H1 (cell line): ENCODE measurements around the gene NRTN. TPM values are rescaled to one million over a fixed set of nuclear protein-coding genes. Genes with fewer than 3 reads are reported as not detected.

ENCODE experiments used
- CTCF ChIA-PET: fragments of 300-600 bp; sonication (Branson Sonifier 250); formaldehyde crosslinking; loops from one replicate; lab custom pipeline; 2021; ENCODE audit not compliant: partially characterized antibody; lab: Charles Lee
- POLR2A ChIA-PET: fragments of 300-600 bp; sonication (Branson Sonifier 250); formaldehyde crosslinking; loops from one replicate; lab custom pipeline; 2021; ENCODE audit warnings: inconsistent platforms; ENCODE audit not compliant: partially characterized antibody; lab: Charles Lee
- DNase-seq, 2 experiments: peaks; one replicate each; pipeline versions ENCODE4 v3.0.0 to v3.0.0-alpha.2; 2010 to 2022; ENCODE audit warnings: low spot score in 2 of 2, low read depth in 1 of 2, mixed read lengths in 1 of 2
- FAIRE-seq: peaks from 2 replicates; lab custom pipeline; 2011; peaks lifted over from hg19 to GRCh38; lab: Jason Lieb, UNC
- H2AFZ ChIP-seq: 2 replicates; pipeline ENCODE4 v1.8.1; 2012; ENCODE audit warnings: low read length, inconsistent platforms
- H2AK5ac ChIP-seq: 2 replicates; pipeline ENCODE4 v1.6.1; 2013; ENCODE audit warnings: low read depth, low read length
- H2BK120ac ChIP-seq: replicated peaks from 2 replicates; pipeline ENCODE3; 2013; ENCODE audit warnings: low read depth, low read length, inconsistent platforms
- H2BK12ac ChIP-seq: 2 replicates; pipeline ENCODE4 v1.6.1; 2013; ENCODE audit warnings: low read depth, low read length
- H2BK15ac ChIP-seq: 2 replicates; pipeline ENCODE4 v1.6.1; 2013; ENCODE audit warnings: low read length
- H2BK20ac ChIP-seq: 2 replicates; pipeline ENCODE4 v1.6.1; 2013; ENCODE audit warnings: low read length
- H2BK5ac ChIP-seq: 2 replicates; pipeline ENCODE4 v1.6.1; 2013; ENCODE audit warnings: low read depth, low read length
- H3K14ac ChIP-seq: 2 replicates; pipeline ENCODE4 v1.6.1; 2013; ENCODE audit warnings: inconsistent platforms; ENCODE audit not compliant: insufficient read length
- H3K18ac ChIP-seq: 2 replicates; pipeline ENCODE4 v1.6.1; 2013; ENCODE audit warnings: low read length; ENCODE audit errors: extremely low read depth
- H3K23ac ChIP-seq: 2 replicates; pipeline ENCODE4 v1.6.1; 2013; ENCODE audit warnings: inconsistent platforms; ENCODE audit not compliant: insufficient read length
- H3K23me2 ChIP-seq: 2 replicates; pipeline ENCODE4 v1.6.1; 2013; ENCODE audit warnings: low read depth, low read length
- H3K27ac ChIP-seq: 2 replicates; pipeline ENCODE4 v1.6.1; 2011; ENCODE audit warnings: low read depth, low read length, inconsistent platforms
- H3K27me3 ChIP-seq, 4 experiments: replicated peaks in 1 of 4; 1 replicate in 1 of 4; 2 replicates in 3 of 4; pipeline versions ENCODE4 v1.6.1 to v1.8.1; 2011 to 2013; ENCODE audit warnings: low read length in 3 of 4, mild to moderate bottlenecking in 3 of 4, inconsistent platforms in 2 of 4, mixed read lengths in 2 of 4, moderate library complexity in 1 of 4; ENCODE audit not compliant: control insufficient read depth in 3 of 4, insufficient read depth in 3 of 4; ENCODE audit errors: extremely low read depth in 1 of 4
- H3K36me3 ChIP-seq, 4 experiments: 2 replicates each; pipeline versions ENCODE4 v1.6.1 to v1.8.1; 2011 to 2013; ENCODE audit warnings: mild to moderate bottlenecking in 4 of 4, low read length in 3 of 4, moderate library complexity in 2 of 4, control low read depth in 1 of 4, inconsistent platforms in 1 of 4; ENCODE audit not compliant: insufficient read depth in 4 of 4, control insufficient read depth in 2 of 4
- H3K4ac ChIP-seq: replicated peaks from 2 replicates; pipeline ENCODE3; 2013; ENCODE audit warnings: low read length, low read depth, mixed read lengths, inconsistent platforms; ENCODE audit not compliant: insufficient read length
- H3K4me1 ChIP-seq, 4 experiments: replicated peaks in 1 of 4; 1 replicate in 1 of 4; 2 replicates in 3 of 4; pipeline versions ENCODE4 v1.6.1 to v1.8.1; 2011 to 2013; ENCODE audit warnings: low read length in 3 of 4, inconsistent platforms in 2 of 4, mixed read lengths in 1 of 4; ENCODE audit not compliant: insufficient read depth in 4 of 4, control insufficient read depth in 3 of 4
- H3K4me2 ChIP-seq, 2 experiments: 2 replicates each; pipeline versions ENCODE4 v1.6.1 to v1.8.1; 2011 to 2013; ENCODE audit warnings: low read depth in 2 of 2, low read length in 2 of 2, control low read depth in 1 of 2, inconsistent platforms in 1 of 2, mild to moderate bottlenecking in 1 of 2; ENCODE audit not compliant: insufficient read depth in 1 of 2
- H3K4me3 ChIP-seq, 4 experiments: fragments of 200-600, 300-600 bp in 1 of 4; sonication (generic), shearing (Covaris generic), sonication (Bioruptor Twin) in 1 of 4; 2 replicates each; pipeline versions ENCODE4 v1.5.1 to v1.8.1; 2011 to 2016; ENCODE audit warnings: low read length in 4 of 4, low read depth in 3 of 4, control low read depth in 2 of 4, inconsistent platforms in 2 of 4, mild to moderate bottlenecking in 2 of 4, mixed read lengths in 1 of 4, moderate library complexity in 1 of 4; ENCODE audit not compliant: insufficient read depth in 2 of 4; ENCODE audit errors: extremely low read depth in 1 of 4
- H3K56ac ChIP-seq: replicated peaks from 2 replicates; pipeline ENCODE3; 2013; ENCODE audit warnings: low read depth, mild to moderate bottlenecking, mixed read lengths, low read length, inconsistent platforms; ENCODE audit not compliant: insufficient read length
- H3K79me1 ChIP-seq: 2 replicates; pipeline ENCODE4 v1.6.1; 2013; ENCODE audit warnings: low read depth, low read length, control low read depth
- H3K79me2 ChIP-seq, 2 experiments: 2 replicates each; pipeline versions ENCODE4 v1.6.1 to v1.8.1; 2012 to 2013; ENCODE audit warnings: low read length in 2 of 2, mild to moderate bottlenecking in 2 of 2, inconsistent platforms in 1 of 2; ENCODE audit not compliant: insufficient read depth in 2 of 2, control insufficient read depth in 1 of 2
- H3K9ac ChIP-seq, 4 experiments: replicated peaks in 1 of 4; 1 replicate in 1 of 4; 2 replicates in 3 of 4; pipeline versions ENCODE4 v1.6.1 to v1.8.1; 2011 to 2013; ENCODE audit warnings: low read depth in 3 of 4, low read length in 3 of 4, control low read depth in 2 of 4, mild to moderate bottlenecking in 2 of 4, moderate library complexity in 2 of 4, inconsistent platforms in 1 of 4; ENCODE audit errors: extremely low read depth in 1 of 4
- H3K9me3 ChIP-seq, 2 experiments: 2 replicates each; pipeline versions ENCODE4 v1.6.1 to v1.8.1; 2012 to 2013; ENCODE audit warnings: mild to moderate bottlenecking in 2 of 2, moderate library complexity in 2 of 2, control low read depth in 1 of 2, inconsistent platforms in 1 of 2, low read depth in 1 of 2, low read length in 1 of 2, mixed read lengths in 1 of 2; ENCODE audit not compliant: insufficient read depth in 2 of 2
- H4K20me1 ChIP-seq, 2 experiments: replicated peaks in 1 of 2; 2 replicates each; pipeline versions ENCODE3 to v1.8.1; 2011 to 2013; ENCODE audit warnings: inconsistent platforms in 2 of 2, low read length in 2 of 2, mild to moderate bottlenecking in 1 of 2; ENCODE audit not compliant: insufficient read depth in 2 of 2, control insufficient read depth in 1 of 2
- H4K5ac ChIP-seq: 2 replicates; pipeline ENCODE4 v1.6.1; 2013; ENCODE audit warnings: low read length, low read depth, mixed read lengths, inconsistent platforms; ENCODE audit not compliant: insufficient read length
- H4K8ac ChIP-seq: 2 replicates; pipeline ENCODE4 v1.8.0; 2013; ENCODE audit warnings: mild to moderate bottlenecking, moderate library complexity, low read length, inconsistent platforms; ENCODE audit not compliant: insufficient read depth; ENCODE audit errors: extremely low read depth
- H4K91ac ChIP-seq: replicated peaks from 2 replicates; pipeline ENCODE3; 2013; ENCODE audit warnings: low read length, mixed read lengths, inconsistent platforms; ENCODE audit not compliant: insufficient read length
- CEBPB ChIP-seq: IDR thresholded peaks from 2 replicates; pipeline ENCODE4 v1.6.1; 2012; ENCODE audit warnings: low read depth, low read length
- TEAD4 ChIP-seq: IDR thresholded peaks from 2 replicates; pipeline ENCODE4 v1.6.1; 2012; ENCODE audit warnings: low read depth, low read length, inconsistent platforms, mixed read lengths
- WGBS, 2 experiments: shearing (Covaris generic) in 1 of 2; methylation state at CpG; one replicate each; pipeline versions ENCODE4 v1.1.6 to v1.1.7; 2013 to 2015; ENCODE audit warnings: low lambda C conversion rate in 2 of 2, mixed read lengths in 2 of 2, inconsistent platforms in 1 of 2, low coverage in 1 of 2, missing lambda C conversion rate in 1 of 2; ENCODE audit not compliant: insufficient replicate concordance in 2 of 2, insufficient coverage in 1 of 2, insufficient read length in 1 of 2; ENCODE audit errors: extremely low coverage in 1 of 2, missing lambda C conversion rate in 1 of 2; 5-methylcytosine and 5-hydroxymethylcytosine counted together
- polyA plus RNA-seq, 7 experiments: library from polyadenylated mRNA; depleted of rRNA in 3 of 7; stranded (reverse) in 5 of 7; unstranded in 2 of 7; fragments of >200 nt in 5 of 7; fragments of 200-250 nt in 2 of 7; gene quantifications; 1 replicate in 5 of 7; 2 replicates in 1 of 7; 4 replicates in 1 of 7; pipeline versions ENCODE4 v1.2.1 to v1.2.3, GENCODE V29; 2011 to 2013; ENCODE audit warnings: missing spikeins in 2 of 7, mixed read lengths in 2 of 7
- total RNA-seq: library from RNA; stranded (reverse); fragmentation: NEBNext Ultra II Directional; extraction: Animal tissue kit (Norgen Biotek cat#: 25700); gene quantifications from 2 replicates; pipeline ENCODE4 v1.2.1, GENCODE V29; 2021

NRTN gene
- total and polyA plus RNA-seq, 2 of the 8 experiments (the other 6 are each of a cell fraction or from before 2014, with no cell fraction given) = 3.9 to 5.3 TPM

GRCh38 chr19:5821521-5822180 lies 16.8 kb downstream of the NRTN start:
- ChIA-PET CTCF (interaction anchor here (1.0 to 3.7 kb wide), 3 partner anchors 14 to 71 kb away, joined by 4 to 32 read pairs (median 6); no protein-coding TSS in a partner anchor), POLR2A (interaction anchor here (0.9 to 1.0 kb wide), 2 partner anchors 11 to 18 kb away, joined by 3 read pairs; no protein-coding TSS in a partner anchor)
- no peak for DNase-seq
- H3K4ac ChIP-seq = no peak overlapping the region
- H3K4me1 ChIP-seq = peaks cover 0 to 4% (median 3%) of the 10 kb centered on the region in 4 experiments; a peak in 4 of 7 replicates
- H2BK15ac ChIP-seq = no peak overlapping the region
- no peaks in the 10 kb centered on the region for H3K9me3 ChIP-seq
- H3K23me2 ChIP-seq = no peaks in the 10 kb centered on the region
- no peak overlapping the region for H3K4me2 ChIP-seq
- no peaks in the 10 kb centered on the region for H3K27me3 ChIP-seq
- no peak overlapping the region for H2BK12ac ChIP-seq
- no peak overlapping the region for H3K56ac ChIP-seq
- FAIRE-seq = no peak
- WGBS, 2 experiments = 77% methylated on average over 8 of the region's 8 CpGs; no CpG with 5 or more reads in 1 of the 2 experiments
- H2BK5ac ChIP-seq = no peak overlapping the region
- no peaks in the 10 kb centered on the region for H3K79me1 ChIP-seq
- no peak overlapping the region for H3K23ac ChIP-seq
- no peak overlapping the region for H2BK20ac ChIP-seq
- no peak overlapping the region for H2BK120ac ChIP-seq
- no peak overlapping the region for H4K8ac ChIP-seq
- H3K4me3 ChIP-seq = no peak overlapping the region
- no peaks in the 10 kb centered on the region for H3K79me2 ChIP-seq
- no peak overlapping the region for H2AFZ ChIP-seq
- H4K5ac ChIP-seq = no peak overlapping the region
- no peaks in the 10 kb centered on the region for H3K36me3 ChIP-seq
- no peak overlapping the region for H4K91ac ChIP-seq
- H2AK5ac ChIP-seq = no peak overlapping the region
- H3K9ac ChIP-seq = no peak overlapping the region
- H3K14ac ChIP-seq = no peak overlapping the region
- H4K20me1 ChIP-seq = peaks cover 0 to 3% of the 10 kb centered on the region in 2 experiments
- H3K18ac ChIP-seq = no peak overlapping the region
- H3K27ac ChIP-seq = no peak overlapping the region
- TF ChIP-seq CEBPB (no peak), TEAD4 (no peak)
